Renal cortex interstitium (tissue), 11 donors: ENCODE measurements around the gene SAP30L. TPM values are rescaled to one million over a fixed set of nuclear protein-coding genes. Genes with fewer than 3 reads are reported as not detected.

Source experiments
- DNase-seq, 11 donors: peaks; one replicate each; pipeline ENCODE4 v3.0.0-alpha.2; 2013; ENCODE audit warnings: low read depth in 9 of 11, low spot score in 4 of 11; ENCODE audit errors: extremely low read depth in 1 of 11
- polyA plus RNA-seq, 3 donors: library from polyadenylated mRNA; unstranded; fragments of 120-200 nt; gene quantifications; one replicate each; pipeline ENCODE4 v1.2.1, GENCODE V29; 2013; ENCODE audit not compliant: insufficient read length in 3 of 3

Gene SAP30L
- polyA plus RNA-seq, 3 donors: 49.3 to 62.4 (median 52.0) TPM

- DNase-seq: no peak
These were observed 30.0 kb downstream of the SAP30L start for GRCh38 chr5:154475591-154476353.

GRCh38 chr5:154476354-154477205 is 30.8 kb downstream of the SAP30L start:
- no peak for DNase-seq

- no peak for DNase-seq
These were observed 31.8 kb downstream of the SAP30L start for GRCh38 chr5:154477382-154478223.

GRCh38 chr5:154478224-154478565 is 32.4 kb downstream of the SAP30L start, which contains the start of gene HAND1:
Gene HAND1, minus strand, starts transcription at chr5:154478227. Its CDS starts 219 bp downstream, at chr5:154478008.
- peak in 1 of 11 donors; percentile 39 for DNase-seq

GRCh38 chr5:154478752-154479159 is 33.0 kb downstream of the SAP30L start:
- no peak for DNase-seq

- DNase-seq: no peak
These were observed 33.6 kb downstream of the SAP30L start for GRCh38 chr5:154479160-154479943.

GRCh38 chr5:154479944-154480750 is 34.4 kb downstream of the SAP30L start:
- DNase-seq: no peak

- DNase-seq: no peak
These were observed 35.0 kb downstream of the SAP30L start for GRCh38 chr5:154480847-154481246.

GRCh38 chr5:154481584-154482381 is 36.0 kb downstream of the SAP30L start:
- no peak for DNase-seq

GRCh38 chr5:154482528-154483449 is 37.0 kb downstream of the SAP30L start:
- peak in 1 of 11 donors; percentile 35 for DNase-seq

GRCh38 chr5:154483654-154484392 is 38.0 kb downstream of the SAP30L start:
- no peak for DNase-seq

- no peak for DNase-seq
These were observed 38.7 kb downstream of the SAP30L start for GRCh38 chr5:154484393-154485095.

- no peak for DNase-seq
These were observed 39.3 kb downstream of the SAP30L start for GRCh38 chr5:154485096-154485491.

GRCh38 chr5:154485850-154486426 is 40.1 kb downstream of the SAP30L start:
- no peak for DNase-seq
